H1 (cell line): ENCODE data around the gene CACNA2D3. TPM values are rescaled to one million over a fixed set of nuclear protein-coding genes. Genes with fewer than 3 reads are reported as not detected.

ENCODE experiments used
- CTCF ChIA-PET: fragments of 300-600 bp; sonication (Branson Sonifier 250); formaldehyde crosslinking; loops from one replicate; lab custom pipeline; 2021; ENCODE audit not compliant: partially characterized antibody; lab: Charles Lee
- POLR2A ChIA-PET: fragments of 300-600 bp; sonication (Branson Sonifier 250); formaldehyde crosslinking; loops from one replicate; lab custom pipeline; 2021; ENCODE audit warnings: inconsistent platforms; ENCODE audit not compliant: partially characterized antibody; lab: Charles Lee
- DNase-seq, 2 experiments: peaks; one replicate each; pipeline versions ENCODE4 v3.0.0 to v3.0.0-alpha.2; 2010 to 2022; ENCODE audit warnings: low spot score in 2 of 2, low read depth in 1 of 2, mixed read lengths in 1 of 2
- FAIRE-seq: peaks from 2 replicates; lab custom pipeline; 2011; peaks lifted over from hg19 to GRCh38; lab: Jason Lieb, UNC
- H2AFZ ChIP-seq: 2 replicates; pipeline ENCODE4 v1.8.1; 2012; ENCODE audit warnings: low read length, inconsistent platforms
- H2AK5ac ChIP-seq: 2 replicates; pipeline ENCODE4 v1.6.1; 2013; ENCODE audit warnings: low read depth, low read length
- H2BK120ac ChIP-seq: replicated peaks from 2 replicates; pipeline ENCODE3; 2013; ENCODE audit warnings: low read depth, low read length, inconsistent platforms
- H2BK12ac ChIP-seq: 2 replicates; pipeline ENCODE4 v1.6.1; 2013; ENCODE audit warnings: low read depth, low read length
- H2BK15ac ChIP-seq: 2 replicates; pipeline ENCODE4 v1.6.1; 2013; ENCODE audit warnings: low read length
- H2BK20ac ChIP-seq: 2 replicates; pipeline ENCODE4 v1.6.1; 2013; ENCODE audit warnings: low read length
- H2BK5ac ChIP-seq: 2 replicates; pipeline ENCODE4 v1.6.1; 2013; ENCODE audit warnings: low read depth, low read length
- H3K14ac ChIP-seq: 2 replicates; pipeline ENCODE4 v1.6.1; 2013; ENCODE audit warnings: inconsistent platforms; ENCODE audit not compliant: insufficient read length
- H3K18ac ChIP-seq: 2 replicates; pipeline ENCODE4 v1.6.1; 2013; ENCODE audit warnings: low read length; ENCODE audit errors: extremely low read depth
- H3K23ac ChIP-seq: 2 replicates; pipeline ENCODE4 v1.6.1; 2013; ENCODE audit warnings: inconsistent platforms; ENCODE audit not compliant: insufficient read length
- H3K23me2 ChIP-seq: 2 replicates; pipeline ENCODE4 v1.6.1; 2013; ENCODE audit warnings: low read depth, low read length
- H3K27ac ChIP-seq: 2 replicates; pipeline ENCODE4 v1.6.1; 2011; ENCODE audit warnings: low read depth, low read length, inconsistent platforms
- H3K27me3 ChIP-seq, 4 experiments: replicated peaks in 1 of 4; 1 replicate in 1 of 4; 2 replicates in 3 of 4; pipeline versions ENCODE4 v1.6.1 to v1.8.1; 2011 to 2013; ENCODE audit warnings: low read length in 3 of 4, mild to moderate bottlenecking in 3 of 4, inconsistent platforms in 2 of 4, mixed read lengths in 2 of 4, moderate library complexity in 1 of 4; ENCODE audit not compliant: control insufficient read depth in 3 of 4, insufficient read depth in 3 of 4; ENCODE audit errors: extremely low read depth in 1 of 4
- H3K36me3 ChIP-seq, 4 experiments: 2 replicates each; pipeline versions ENCODE4 v1.6.1 to v1.8.1; 2011 to 2013; ENCODE audit warnings: mild to moderate bottlenecking in 4 of 4, low read length in 3 of 4, moderate library complexity in 2 of 4, control low read depth in 1 of 4, inconsistent platforms in 1 of 4; ENCODE audit not compliant: insufficient read depth in 4 of 4, control insufficient read depth in 2 of 4
- H3K4ac ChIP-seq: replicated peaks from 2 replicates; pipeline ENCODE3; 2013; ENCODE audit warnings: low read length, low read depth, mixed read lengths, inconsistent platforms; ENCODE audit not compliant: insufficient read length
- H3K4me1 ChIP-seq, 4 experiments: replicated peaks in 1 of 4; 1 replicate in 1 of 4; 2 replicates in 3 of 4; pipeline versions ENCODE4 v1.6.1 to v1.8.1; 2011 to 2013; ENCODE audit warnings: low read length in 3 of 4, inconsistent platforms in 2 of 4, mixed read lengths in 1 of 4; ENCODE audit not compliant: insufficient read depth in 4 of 4, control insufficient read depth in 3 of 4
- H3K4me2 ChIP-seq, 2 experiments: 2 replicates each; pipeline versions ENCODE4 v1.6.1 to v1.8.1; 2011 to 2013; ENCODE audit warnings: low read depth in 2 of 2, low read length in 2 of 2, control low read depth in 1 of 2, inconsistent platforms in 1 of 2, mild to moderate bottlenecking in 1 of 2; ENCODE audit not compliant: insufficient read depth in 1 of 2
- H3K4me3 ChIP-seq, 4 experiments: fragments of 200-600, 300-600 bp in 1 of 4; sonication (generic), shearing (Covaris generic), sonication (Bioruptor Twin) in 1 of 4; 2 replicates each; pipeline versions ENCODE4 v1.5.1 to v1.8.1; 2011 to 2016; ENCODE audit warnings: low read length in 4 of 4, low read depth in 3 of 4, control low read depth in 2 of 4, inconsistent platforms in 2 of 4, mild to moderate bottlenecking in 2 of 4, mixed read lengths in 1 of 4, moderate library complexity in 1 of 4; ENCODE audit not compliant: insufficient read depth in 2 of 4; ENCODE audit errors: extremely low read depth in 1 of 4
- H3K56ac ChIP-seq: replicated peaks from 2 replicates; pipeline ENCODE3; 2013; ENCODE audit warnings: low read depth, mild to moderate bottlenecking, mixed read lengths, low read length, inconsistent platforms; ENCODE audit not compliant: insufficient read length
- H3K79me1 ChIP-seq: 2 replicates; pipeline ENCODE4 v1.6.1; 2013; ENCODE audit warnings: low read depth, low read length, control low read depth
- H3K79me2 ChIP-seq, 2 experiments: 2 replicates each; pipeline versions ENCODE4 v1.6.1 to v1.8.1; 2012 to 2013; ENCODE audit warnings: low read length in 2 of 2, mild to moderate bottlenecking in 2 of 2, inconsistent platforms in 1 of 2; ENCODE audit not compliant: insufficient read depth in 2 of 2, control insufficient read depth in 1 of 2
- H3K9ac ChIP-seq, 4 experiments: replicated peaks in 1 of 4; 1 replicate in 1 of 4; 2 replicates in 3 of 4; pipeline versions ENCODE4 v1.6.1 to v1.8.1; 2011 to 2013; ENCODE audit warnings: low read depth in 3 of 4, low read length in 3 of 4, control low read depth in 2 of 4, mild to moderate bottlenecking in 2 of 4, moderate library complexity in 2 of 4, inconsistent platforms in 1 of 4; ENCODE audit errors: extremely low read depth in 1 of 4
- H3K9me3 ChIP-seq, 2 experiments: 2 replicates each; pipeline versions ENCODE4 v1.6.1 to v1.8.1; 2012 to 2013; ENCODE audit warnings: mild to moderate bottlenecking in 2 of 2, moderate library complexity in 2 of 2, control low read depth in 1 of 2, inconsistent platforms in 1 of 2, low read depth in 1 of 2, low read length in 1 of 2, mixed read lengths in 1 of 2; ENCODE audit not compliant: insufficient read depth in 2 of 2
- H4K20me1 ChIP-seq, 2 experiments: replicated peaks in 1 of 2; 2 replicates each; pipeline versions ENCODE3 to v1.8.1; 2011 to 2013; ENCODE audit warnings: inconsistent platforms in 2 of 2, low read length in 2 of 2, mild to moderate bottlenecking in 1 of 2; ENCODE audit not compliant: insufficient read depth in 2 of 2, control insufficient read depth in 1 of 2
- H4K5ac ChIP-seq: 2 replicates; pipeline ENCODE4 v1.6.1; 2013; ENCODE audit warnings: low read length, low read depth, mixed read lengths, inconsistent platforms; ENCODE audit not compliant: insufficient read length
- H4K8ac ChIP-seq: 2 replicates; pipeline ENCODE4 v1.8.0; 2013; ENCODE audit warnings: mild to moderate bottlenecking, moderate library complexity, low read length, inconsistent platforms; ENCODE audit not compliant: insufficient read depth; ENCODE audit errors: extremely low read depth
- H4K91ac ChIP-seq: replicated peaks from 2 replicates; pipeline ENCODE3; 2013; ENCODE audit warnings: low read length, mixed read lengths, inconsistent platforms; ENCODE audit not compliant: insufficient read length
- CEBPB ChIP-seq: IDR thresholded peaks from 2 replicates; pipeline ENCODE4 v1.6.1; 2012; ENCODE audit warnings: low read depth, low read length
- EP300 ChIP-seq, 2 experiments: IDR thresholded peaks; 1 replicate in 1 of 2; 2 replicates in 1 of 2; pipeline ENCODE4 v1.6.1; 2011 to 2012; ENCODE audit warnings: low read depth in 2 of 2, low read length in 2 of 2, mild to moderate bottlenecking in 2 of 2, borderline replicate concordance in 1 of 2, inconsistent platforms in 1 of 2, moderate library complexity in 1 of 2
- HDAC6 ChIP-seq: IDR thresholded peaks from one replicate; pipeline ENCODE4 v1.7.1; 2012; ENCODE audit warnings: low read depth, mild to moderate bottlenecking, inconsistent platforms, low read length, moderate library complexity
- KDM1A ChIP-seq: fragments of 200-600, 300-600 bp; sonication (generic); IDR thresholded peaks from 2 replicates; pipeline ENCODE4 v1.7.1; 2016; ENCODE audit warnings: mild to moderate bottlenecking, low read length, borderline replicate concordance
- POLR2A ChIP-seq, 2 experiments: IDR thresholded peaks; 1 replicate in 1 of 2; 2 replicates in 1 of 2; pipeline ENCODE4 v1.6.1; 2011; ENCODE audit warnings: low read depth in 2 of 2, low read length in 2 of 2, mild to moderate bottlenecking in 2 of 2; ENCODE audit errors: control extremely low read depth in 1 of 2
- POU5F1 ChIP-seq: IDR thresholded peaks from 2 replicates; pipeline ENCODE4 v1.6.1; 2011; ENCODE audit warnings: low read depth, mild to moderate bottlenecking, low read length, moderate library complexity
- RFX5 ChIP-seq: IDR thresholded peaks from 2 replicates; pipeline ENCODE4 v1.6.1; 2011; ENCODE audit warnings: low read depth, low read length, improper control_type of control experiment, borderline replicate concordance
- RXRA ChIP-seq: IDR thresholded peaks from 2 replicates; pipeline ENCODE4 v1.6.1; 2011; ENCODE audit warnings: low read depth, mild to moderate bottlenecking, low read length, moderate library complexity; ENCODE audit not compliant: insufficient read depth
- SP2 ChIP-seq: IDR thresholded peaks from 2 replicates; pipeline ENCODE4 v1.6.1; 2012; ENCODE audit warnings: mild to moderate bottlenecking, low read length, inconsistent platforms
- TCF12 ChIP-seq: IDR thresholded peaks from 2 replicates; pipeline ENCODE4 v1.6.1; 2011; ENCODE audit warnings: low read depth, mild to moderate bottlenecking, low read length
- YY1 ChIP-seq: IDR thresholded peaks from 2 replicates; pipeline ENCODE4 v1.6.1; 2011; ENCODE audit warnings: low read depth, mild to moderate bottlenecking, low read length
- WGBS, 2 experiments: shearing (Covaris generic) in 1 of 2; methylation state at CpG; one replicate each; pipeline versions ENCODE4 v1.1.6 to v1.1.7; 2013 to 2015; ENCODE audit warnings: low lambda C conversion rate in 2 of 2, mixed read lengths in 2 of 2, inconsistent platforms in 1 of 2, low coverage in 1 of 2, missing lambda C conversion rate in 1 of 2; ENCODE audit not compliant: insufficient replicate concordance in 2 of 2, insufficient coverage in 1 of 2, insufficient read length in 1 of 2; ENCODE audit errors: extremely low coverage in 1 of 2, missing lambda C conversion rate in 1 of 2; 5-methylcytosine and 5-hydroxymethylcytosine counted together
- polyA plus RNA-seq, 7 experiments: library from polyadenylated mRNA; depleted of rRNA in 3 of 7; stranded (reverse) in 5 of 7; unstranded in 2 of 7; fragments of >200 nt in 5 of 7; fragments of 200-250 nt in 2 of 7; gene quantifications; 1 replicate in 5 of 7; 2 replicates in 1 of 7; 4 replicates in 1 of 7; pipeline versions ENCODE4 v1.2.1 to v1.2.3, GENCODE V29; 2011 to 2013; ENCODE audit warnings: missing spikeins in 2 of 7, mixed read lengths in 2 of 7
- total RNA-seq: library from RNA; stranded (reverse); fragmentation: NEBNext Ultra II Directional; extraction: Animal tissue kit (Norgen Biotek cat#: 25700); gene quantifications from 2 replicates; pipeline ENCODE4 v1.2.1, GENCODE V29; 2021
- TF ChIP-seq, protein P1 (sequence below): IDR thresholded peaks from 2 replicates; pipeline ENCODE4 v1.6.1; 2011; ENCODE audit warnings: low read length, improper control_type of control experiment
- TF ChIP-seq, protein P2 (sequence below): IDR thresholded peaks from 2 replicates; pipeline ENCODE4 v1.6.1; 2011; ENCODE audit warnings: low read depth, mild to moderate bottlenecking, low read length; ENCODE audit not compliant: insufficient read depth

CACNA2D3 gene
- total and polyA plus RNA-seq, 2 of the 8 experiments (the other 6 are each of a cell fraction or from before 2014, with no cell fraction given), result 1.5 to 1.8 TPM

DNA sequence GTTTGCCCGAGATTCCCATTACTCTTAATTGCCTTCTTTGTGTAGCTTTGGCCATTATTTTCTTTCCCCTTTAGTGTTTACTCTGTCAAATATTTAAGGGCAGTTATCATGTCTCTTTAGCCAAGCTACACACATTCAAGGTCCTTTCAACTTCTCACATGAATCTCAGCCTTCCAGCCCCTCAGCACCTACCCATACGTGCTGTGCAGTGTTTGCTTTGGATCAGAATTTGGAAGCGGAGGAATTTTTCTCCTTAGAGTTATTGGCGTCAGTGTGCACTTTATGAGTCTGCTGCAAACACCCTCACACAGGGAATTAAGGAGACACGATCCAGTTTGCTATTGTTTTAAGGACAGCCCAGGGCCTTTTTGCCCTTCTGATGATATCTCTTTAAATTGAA, 231.6 kb downstream of the CACNA2D3 start:
- ChIA-PET CTCF (interaction anchor here (0.6 to 1.6 kb wide), 5 partner anchors 14 to 207 kb away, joined by 3 to 4 read pairs (median 3); no protein-coding TSS in a partner anchor), POLR2A (no interaction called here)
- Histone ChIP-seq H3K56ac (no peak overlapping the region), H4K5ac (no peak overlapping the region), H3K27me3 (no peaks in the 10 kb centered on the region), H2BK5ac (no peak overlapping the region), H4K20me1 (no peaks in the 10 kb centered on the region), H2BK120ac (no peak overlapping the region), H2AFZ (no peak overlapping the region), H3K79me2 (no peaks in the 10 kb centered on the region), H4K91ac (no peak overlapping the region), H3K4me3 (no peak overlapping the region), H2BK20ac (no peak overlapping the region), H3K79me1 (no peaks in the 10 kb centered on the region), H3K4me1 (peaks cover 1 to 2% (median 2%) of the 10 kb centered on the region in 4 experiments; a peak in 4 of 7 replicates), H2BK15ac (no peak overlapping the region), H3K9me3 (no peaks in the 10 kb centered on the region), H3K4me2 (no peak overlapping the region), H3K36me3 (no peaks in the 10 kb centered on the region), H2AK5ac (no peak overlapping the region), H4K8ac (no peak overlapping the region), H3K14ac (no peak overlapping the region), H3K23ac (no peak overlapping the region), H3K27ac (no peak overlapping the region), H3K23me2 (no peaks in the 10 kb centered on the region), H3K18ac (no peak overlapping the region), H3K9ac (no peak overlapping the region), H2BK12ac (no peak overlapping the region), H3K4ac (no peak overlapping the region)
- FAIRE-seq, result no peak
- DNase-seq, result no peak
- WGBS, 2 experiments, result 82% methylated on average over 5 of the region's 5 CpGs; no CpG with 5 or more reads in 1 of the 2 experiments
- TF ChIP-seq CEBPB (no peak), YY1 (no peak), KDM1A (no peak), POLR2A (IDR thresholded peaks at IDR 0.05; ENCODE audit: control extremely low read depth in 1 of 2, low read depth in 2 of 2, low read length in 2 of 2) (no peak), TCF12 (no peak), HDAC6 (no peak), RFX5 (no peak), RXRA (no peak), SP2 (no peak), POU5F1 (no peak), EP300 (IDR thresholded peaks at IDR 0.05; ENCODE audit: borderline replicate concordance in 1 of 2, low read depth in 2 of 2, low read length in 2 of 2) (no peak)
- TF ChIP-seq, protein P1, sequence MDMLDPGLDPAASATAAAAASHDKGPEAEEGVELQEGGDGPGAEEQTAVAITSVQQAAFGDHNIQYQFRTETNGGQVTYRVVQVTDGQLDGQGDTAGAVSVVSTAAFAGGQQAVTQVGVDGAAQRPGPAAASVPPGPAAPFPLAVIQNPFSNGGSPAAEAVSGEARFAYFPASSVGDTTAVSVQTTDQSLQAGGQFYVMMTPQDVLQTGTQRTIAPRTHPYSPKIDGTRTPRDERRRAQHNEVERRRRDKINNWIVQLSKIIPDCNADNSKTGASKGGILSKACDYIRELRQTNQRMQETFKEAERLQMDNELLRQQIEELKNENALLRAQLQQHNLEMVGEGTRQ, result no peak
- TF ChIP-seq, protein P2, sequence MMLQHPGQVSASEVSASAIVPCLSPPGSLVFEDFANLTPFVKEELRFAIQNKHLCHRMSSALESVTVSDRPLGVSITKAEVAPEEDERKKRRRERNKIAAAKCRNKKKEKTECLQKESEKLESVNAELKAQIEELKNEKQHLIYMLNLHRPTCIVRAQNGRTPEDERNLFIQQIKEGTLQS, result no peak
